Ishikawa (cell line): ENCODE data around the gene RPL38.

Source experiments
- CEBPB ChIP-seq: IDR thresholded peaks from 2 replicates; pipeline ENCODE4 v1.6.1; 2012
- CREB1 ChIP-seq: IDR thresholded peaks from 2 replicates; pipeline ENCODE4 v1.6.1; 2012; ENCODE audit warnings: low read depth
- EGR1 ChIP-seq: IDR thresholded peaks from 2 replicates; pipeline ENCODE4 v1.6.1; 2012
- EP300 ChIP-seq: IDR thresholded peaks from 2 replicates; pipeline ENCODE4 v1.6.1; 2012; ENCODE audit warnings: borderline replicate concordance
- FOXM1 ChIP-seq: IDR thresholded peaks from 2 replicates; pipeline ENCODE4 v1.6.1; 2012; ENCODE audit warnings: low read depth, borderline replicate concordance
- NFIC ChIP-seq: IDR thresholded peaks from 2 replicates; pipeline ENCODE4 v1.6.1; 2012
- RAD21 ChIP-seq: IDR thresholded peaks from 2 replicates; pipeline ENCODE4 v1.6.1; 2012; ENCODE audit warnings: low read depth
- TAF1 ChIP-seq: IDR thresholded peaks from 2 replicates; pipeline ENCODE4 v1.6.1; 2012; ENCODE audit warnings: low read depth, mild to moderate bottlenecking
- TCF12 ChIP-seq: IDR thresholded peaks from 2 replicates; pipeline ENCODE4 v1.6.1; 2012; ENCODE audit warnings: low read depth
- TEAD4 ChIP-seq: IDR thresholded peaks from 2 replicates; pipeline ENCODE4 v1.6.1; 2012
- YY1 ChIP-seq: IDR thresholded peaks from 2 replicates; pipeline ENCODE4 v1.6.1; 2012; ENCODE audit warnings: low read depth
- ZBTB7A ChIP-seq: IDR thresholded peaks from 2 replicates; pipeline ENCODE4 v1.6.1; 2012; ENCODE audit warnings: low read depth
- TF ChIP-seq, protein P1 (sequence below): IDR thresholded peaks from 2 replicates; pipeline ENCODE4 v1.6.1; 2012; ENCODE audit warnings: low read depth, mild to moderate bottlenecking
- TF ChIP-seq, protein P2 (sequence below): IDR thresholded peaks from 2 replicates; pipeline ENCODE4 v1.6.1; 2012
- TF ChIP-seq, protein P3 (sequence below): IDR thresholded peaks from 2 replicates; pipeline ENCODE4 v1.6.1; 2012

The RPL38 gene

DNA sequence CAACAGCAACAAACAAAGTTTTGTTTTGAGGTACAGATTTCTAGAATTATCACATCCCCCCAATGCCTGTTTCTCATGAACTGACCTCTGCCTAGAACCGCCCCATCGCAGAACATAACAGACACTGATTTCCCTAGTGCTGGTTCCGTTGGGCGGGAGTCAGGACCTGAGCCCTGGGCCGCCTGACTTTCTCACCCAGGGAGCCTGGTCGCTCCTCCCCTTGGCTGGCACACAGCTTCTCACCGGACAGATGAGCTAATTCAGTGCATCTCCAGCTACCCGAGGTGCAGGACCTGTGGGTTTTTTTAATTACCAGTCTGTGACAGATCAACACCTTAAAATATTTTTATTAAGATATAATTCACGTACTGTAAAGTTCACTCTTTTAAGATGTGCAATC lies 20.1 kb upstream of the RPL38 start:
- TF ChIP-seq RAD21 (no peak), CREB1 (no peak), ZBTB7A (no peak), NFIC (no peak), TAF1 (no peak), CEBPB (no peak), EP300 (no peak), FOXM1 (no peak), TEAD4 (no peak), YY1 (no peak), EGR1 (no peak), TCF12 (no peak)
- TF ChIP-seq, protein P1, sequence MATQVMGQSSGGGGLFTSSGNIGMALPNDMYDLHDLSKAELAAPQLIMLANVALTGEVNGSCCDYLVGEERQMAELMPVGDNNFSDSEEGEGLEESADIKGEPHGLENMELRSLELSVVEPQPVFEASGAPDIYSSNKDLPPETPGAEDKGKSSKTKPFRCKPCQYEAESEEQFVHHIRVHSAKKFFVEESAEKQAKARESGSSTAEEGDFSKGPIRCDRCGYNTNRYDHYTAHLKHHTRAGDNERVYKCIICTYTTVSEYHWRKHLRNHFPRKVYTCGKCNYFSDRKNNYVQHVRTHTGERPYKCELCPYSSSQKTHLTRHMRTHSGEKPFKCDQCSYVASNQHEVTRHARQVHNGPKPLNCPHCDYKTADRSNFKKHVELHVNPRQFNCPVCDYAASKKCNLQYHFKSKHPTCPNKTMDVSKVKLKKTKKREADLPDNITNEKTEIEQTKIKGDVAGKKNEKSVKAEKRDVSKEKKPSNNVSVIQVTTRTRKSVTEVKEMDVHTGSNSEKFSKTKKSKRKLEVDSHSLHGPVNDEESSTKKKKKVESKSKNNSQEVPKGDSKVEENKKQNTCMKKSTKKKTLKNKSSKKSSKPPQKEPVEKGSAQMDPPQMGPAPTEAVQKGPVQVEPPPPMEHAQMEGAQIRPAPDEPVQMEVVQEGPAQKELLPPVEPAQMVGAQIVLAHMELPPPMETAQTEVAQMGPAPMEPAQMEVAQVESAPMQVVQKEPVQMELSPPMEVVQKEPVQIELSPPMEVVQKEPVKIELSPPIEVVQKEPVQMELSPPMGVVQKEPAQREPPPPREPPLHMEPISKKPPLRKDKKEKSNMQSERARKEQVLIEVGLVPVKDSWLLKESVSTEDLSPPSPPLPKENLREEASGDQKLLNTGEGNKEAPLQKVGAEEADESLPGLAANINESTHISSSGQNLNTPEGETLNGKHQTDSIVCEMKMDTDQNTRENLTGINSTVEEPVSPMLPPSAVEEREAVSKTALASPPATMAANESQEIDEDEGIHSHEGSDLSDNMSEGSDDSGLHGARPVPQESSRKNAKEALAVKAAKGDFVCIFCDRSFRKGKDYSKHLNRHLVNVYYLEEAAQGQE, result no peak
- TF ChIP-seq, protein P2, sequence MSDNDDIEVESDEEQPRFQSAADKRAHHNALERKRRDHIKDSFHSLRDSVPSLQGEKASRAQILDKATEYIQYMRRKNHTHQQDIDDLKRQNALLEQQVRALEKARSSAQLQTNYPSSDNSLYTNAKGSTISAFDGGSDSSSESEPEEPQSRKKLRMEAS, result no peak
- TF ChIP-seq, protein P3, sequence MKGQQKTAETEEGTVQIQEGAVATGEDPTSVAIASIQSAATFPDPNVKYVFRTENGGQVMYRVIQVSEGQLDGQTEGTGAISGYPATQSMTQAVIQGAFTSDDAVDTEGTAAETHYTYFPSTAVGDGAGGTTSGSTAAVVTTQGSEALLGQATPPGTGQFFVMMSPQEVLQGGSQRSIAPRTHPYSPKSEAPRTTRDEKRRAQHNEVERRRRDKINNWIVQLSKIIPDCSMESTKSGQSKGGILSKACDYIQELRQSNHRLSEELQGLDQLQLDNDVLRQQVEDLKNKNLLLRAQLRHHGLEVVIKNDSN, result no peak

DNA sequence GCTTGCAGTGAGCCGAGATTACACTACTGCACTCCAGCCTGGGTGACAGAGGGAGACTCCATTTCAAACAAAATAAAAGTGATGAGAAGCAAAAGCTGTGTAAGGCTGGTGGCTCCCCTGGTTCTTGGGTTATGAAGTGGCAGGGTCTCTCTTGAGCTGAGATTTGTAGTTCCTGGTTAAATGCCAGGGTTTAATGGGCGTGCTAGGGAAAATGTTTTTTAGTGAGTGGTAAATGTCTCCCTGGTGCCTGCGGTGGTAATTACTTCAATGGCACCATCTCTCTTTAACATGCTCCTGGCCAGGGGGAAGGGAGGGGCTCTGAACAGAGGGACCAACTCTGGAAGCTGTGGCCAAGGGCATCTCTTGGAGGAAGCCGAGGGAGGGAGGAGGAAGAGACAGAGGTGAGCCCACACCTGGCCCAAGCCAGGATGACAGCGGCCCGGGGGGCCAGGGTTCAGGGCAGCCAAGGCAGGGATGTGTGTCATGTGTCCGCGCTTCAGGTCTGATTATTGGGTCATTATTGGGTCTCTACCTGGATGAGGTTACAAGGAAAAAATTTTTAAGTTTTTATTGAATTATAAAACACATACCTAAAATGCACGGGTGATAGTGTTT lies 17.8 kb upstream of the RPL38 start:
- TF ChIP-seq TAF1 (no peak), ZBTB7A (no peak), CEBPB (no peak), YY1 (no peak), EP300 (no peak), NFIC (no peak), TEAD4 (no peak), TCF12 (no peak), CREB1 (no peak), RAD21 (no peak), FOXM1 (no peak), EGR1 (no peak)
- TF ChIP-seq, protein P3, result no peak
- TF ChIP-seq, protein P2, result no peak
- TF ChIP-seq, protein P1, result no peak

DNA sequence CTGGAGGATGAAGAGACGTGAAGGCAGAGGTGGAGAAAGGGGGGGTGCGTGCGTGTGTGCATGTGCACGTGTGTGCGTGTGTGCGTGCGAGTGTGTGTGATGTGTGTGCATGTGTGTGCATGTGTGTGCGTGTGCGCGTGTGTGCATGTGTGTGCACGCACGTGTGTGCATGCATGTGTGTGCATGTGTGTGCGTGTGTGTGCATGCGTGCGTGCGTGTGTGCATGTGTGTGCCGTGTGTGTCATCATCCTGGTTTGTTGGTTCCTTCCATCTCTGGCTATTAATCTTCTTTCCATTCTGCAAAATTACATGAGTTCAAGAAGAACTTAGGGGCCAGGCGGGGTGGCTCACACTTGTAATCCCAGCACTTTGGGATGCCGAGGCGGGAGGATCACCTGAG lies 17.0 kb upstream of the RPL38 start:
- TF ChIP-seq CREB1, result no peak
- TF ChIP-seq ZBTB7A, result no peak
- TF ChIP-seq, protein P3, result no peak
- no peak for TF ChIP-seq EGR1
- no peak for TF ChIP-seq RAD21
- no peak for TF ChIP-seq CEBPB
- TF ChIP-seq YY1, result no peak
- TF ChIP-seq FOXM1, result no peak
- no peak for TF ChIP-seq NFIC
- TF ChIP-seq EP300, result no peak
- TF ChIP-seq, protein P2, result no peak
- TF ChIP-seq TCF12, result no peak
- TF ChIP-seq TEAD4, result no peak
- no peak for TF ChIP-seq TAF1
- TF ChIP-seq, protein P1, result no peak
